ENCODE results near the gene GRK3.

GRK3 gene

DNA sequence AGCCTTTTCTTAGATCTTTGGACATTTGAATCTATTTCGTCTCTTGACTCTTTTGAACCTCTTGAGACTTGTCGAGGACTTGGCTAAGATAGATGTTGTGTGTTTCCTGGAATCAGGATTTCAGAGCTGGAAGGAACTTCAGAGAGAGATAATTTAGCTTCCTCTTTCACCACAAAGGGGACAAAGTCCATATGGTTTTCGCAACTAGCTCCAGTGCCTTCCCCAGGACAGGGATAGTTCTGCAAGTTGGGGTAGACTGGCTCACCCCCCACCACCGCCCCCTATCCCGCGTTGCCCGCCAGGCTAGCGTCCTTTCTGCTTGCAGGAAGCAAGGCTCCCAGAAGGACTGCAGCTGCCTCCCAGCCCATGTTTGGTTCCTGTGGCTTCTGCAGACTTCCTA is 101.8 kb downstream of the GRK3 start:
- Histone ChIP-seq H3K27me3 (no peaks in the 10 kb centered on the region), H3K4me3 (no peak overlapping the region), H3K36me3 (no peaks in the 10 kb centered on the region), H3K27ac (no peak overlapping the region), H3K4me1 (no peaks in the 10 kb centered on the region), H3K9me3 (no peaks in the 10 kb centered on the region)
- intact Hi-C loops (cut with DNase I; ENCODE audit: low total_unique reads): no loop called here
- TF ChIP-seq, protein P1, sequence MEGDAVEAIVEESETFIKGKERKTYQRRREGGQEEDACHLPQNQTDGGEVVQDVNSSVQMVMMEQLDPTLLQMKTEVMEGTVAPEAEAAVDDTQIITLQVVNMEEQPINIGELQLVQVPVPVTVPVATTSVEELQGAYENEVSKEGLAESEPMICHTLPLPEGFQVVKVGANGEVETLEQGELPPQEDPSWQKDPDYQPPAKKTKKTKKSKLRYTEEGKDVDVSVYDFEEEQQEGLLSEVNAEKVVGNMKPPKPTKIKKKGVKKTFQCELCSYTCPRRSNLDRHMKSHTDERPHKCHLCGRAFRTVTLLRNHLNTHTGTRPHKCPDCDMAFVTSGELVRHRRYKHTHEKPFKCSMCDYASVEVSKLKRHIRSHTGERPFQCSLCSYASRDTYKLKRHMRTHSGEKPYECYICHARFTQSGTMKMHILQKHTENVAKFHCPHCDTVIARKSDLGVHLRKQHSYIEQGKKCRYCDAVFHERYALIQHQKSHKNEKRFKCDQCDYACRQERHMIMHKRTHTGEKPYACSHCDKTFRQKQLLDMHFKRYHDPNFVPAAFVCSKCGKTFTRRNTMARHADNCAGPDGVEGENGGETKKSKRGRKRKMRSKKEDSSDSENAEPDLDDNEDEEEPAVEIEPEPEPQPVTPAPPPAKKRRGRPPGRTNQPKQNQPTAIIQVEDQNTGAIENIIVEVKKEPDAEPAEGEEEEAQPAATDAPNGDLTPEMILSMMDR (IDR thresholded peaks at IDR 0.05): no peak
- DNase-seq: peak; percentile 55 to 72

DNA sequence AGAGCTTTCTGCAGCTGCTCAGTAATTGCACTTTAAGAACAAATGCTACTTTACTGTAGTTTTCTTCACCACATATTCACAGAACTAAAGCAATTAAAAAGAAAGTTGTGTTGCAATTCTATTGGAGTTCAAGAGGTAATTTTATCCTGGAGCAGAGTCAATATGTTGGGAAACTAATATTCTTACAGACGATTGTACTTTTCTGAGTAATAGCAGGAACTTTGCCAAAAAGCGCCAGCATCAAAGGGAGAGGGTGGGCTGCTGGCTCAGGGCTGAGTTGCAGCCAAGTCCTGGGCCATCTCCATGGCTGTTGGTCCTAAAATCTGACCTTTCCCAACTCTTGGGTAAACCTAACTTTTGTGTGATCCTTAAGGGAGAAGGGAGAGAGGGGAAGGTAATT is 104.0 kb downstream of the GRK3 start:
- no peak overlapping the region for H3K4me3 ChIP-seq
- no peaks in the 10 kb centered on the region for H3K27me3 ChIP-seq
- DNase-seq: no peak
- intact Hi-C loops (cut with DNase I; ENCODE audit: low total_unique reads): no loop called here
- TF ChIP-seq, protein P1 (IDR thresholded peaks at IDR 0.05): no peak
- H3K36me3 ChIP-seq: no peaks in the 10 kb centered on the region
- H3K27ac ChIP-seq: no peak overlapping the region
- no peaks in the 10 kb centered on the region for H3K9me3 ChIP-seq
- H3K4me1 ChIP-seq: no peaks in the 10 kb centered on the region

DNA sequence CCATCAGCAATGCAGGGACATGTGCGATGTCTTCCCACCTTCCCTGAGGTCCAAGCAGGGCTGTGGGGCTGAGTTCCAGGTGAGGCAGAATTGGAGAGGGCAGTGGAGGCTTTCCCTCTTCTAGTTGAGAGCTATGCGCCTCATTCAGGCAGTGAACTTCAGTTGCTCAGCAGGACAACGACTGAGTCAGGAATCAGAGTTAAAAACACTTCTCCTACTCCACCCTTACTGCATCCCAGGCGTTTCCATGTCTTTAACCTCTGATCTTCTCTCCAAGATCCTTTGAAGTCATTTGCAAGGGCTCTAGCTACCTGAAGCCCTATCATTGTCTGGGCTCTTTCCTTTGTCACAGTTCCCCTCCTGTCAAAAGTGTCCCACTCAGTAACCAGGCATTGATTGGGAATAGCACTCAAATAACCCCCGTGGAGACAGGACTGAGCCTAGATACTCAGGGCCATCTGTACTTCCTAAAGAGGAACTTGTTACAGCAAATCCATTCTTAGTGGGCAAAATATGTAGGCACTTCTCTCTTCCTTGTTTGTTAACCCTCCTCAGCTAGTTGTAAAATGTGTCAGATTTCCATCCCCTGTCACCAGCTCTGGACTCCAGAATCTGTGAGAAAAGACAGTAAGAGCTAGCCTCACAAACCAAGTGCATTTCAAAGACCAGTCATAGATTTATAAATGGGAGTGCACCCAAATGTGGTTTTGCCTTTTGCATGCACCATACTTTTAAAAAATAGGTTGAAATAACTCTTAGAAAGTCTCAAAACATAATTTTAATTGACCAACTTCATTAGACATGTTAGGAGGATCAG is 105.0 kb downstream of the GRK3 start:
- no peaks in the 10 kb centered on the region for H3K9me3 ChIP-seq
- no peaks in the 10 kb centered on the region for H3K27me3 ChIP-seq
- H3K36me3 ChIP-seq: no peaks in the 10 kb centered on the region
- H3K27ac ChIP-seq: no peak overlapping the region
- H3K4me3 ChIP-seq: no peak overlapping the region
- DNase-seq: no peak
- intact Hi-C loops (cut with DNase I; ENCODE audit: low total_unique reads): no loop called here
- no peaks in the 10 kb centered on the region for H3K4me1 ChIP-seq
- TF ChIP-seq, protein P1 (IDR thresholded peaks at IDR 0.05): no peak

DNA sequence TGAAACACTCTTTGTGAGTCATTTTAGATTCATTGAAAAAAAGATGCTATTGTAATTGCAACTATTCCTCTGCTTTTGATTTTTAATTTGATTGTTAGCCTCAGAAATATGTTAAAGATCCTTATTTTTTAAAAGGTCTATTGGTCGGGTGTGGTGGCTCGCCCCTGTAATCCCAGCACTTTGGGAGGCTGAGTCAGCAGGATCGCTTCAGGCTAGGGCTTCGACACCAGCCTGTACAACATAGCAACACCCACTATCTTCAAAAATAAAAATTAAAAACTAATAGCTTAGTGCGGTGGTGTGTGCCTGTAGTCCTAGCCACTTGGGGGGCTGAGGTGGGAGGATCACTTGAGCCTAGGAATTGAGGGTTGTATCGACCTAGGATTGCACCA is 105.6 kb downstream of the GRK3 start:
- H3K27ac ChIP-seq: no peak overlapping the region
- intact Hi-C loops (cut with DNase I; ENCODE audit: low total_unique reads): no loop called here
- H3K4me1 ChIP-seq: no peaks in the 10 kb centered on the region
- no peak for DNase-seq
- H3K27me3 ChIP-seq: no peaks in the 10 kb centered on the region
- peaks cover 0 to under 1% (median 0%) of the 10 kb centered on the region in 3 donors for H3K36me3 ChIP-seq
- H3K9me3 ChIP-seq: no peaks in the 10 kb centered on the region
- TF ChIP-seq, protein P1 (IDR thresholded peaks at IDR 0.05): no peak
- no peak overlapping the region for H3K4me3 ChIP-seq

DNA sequence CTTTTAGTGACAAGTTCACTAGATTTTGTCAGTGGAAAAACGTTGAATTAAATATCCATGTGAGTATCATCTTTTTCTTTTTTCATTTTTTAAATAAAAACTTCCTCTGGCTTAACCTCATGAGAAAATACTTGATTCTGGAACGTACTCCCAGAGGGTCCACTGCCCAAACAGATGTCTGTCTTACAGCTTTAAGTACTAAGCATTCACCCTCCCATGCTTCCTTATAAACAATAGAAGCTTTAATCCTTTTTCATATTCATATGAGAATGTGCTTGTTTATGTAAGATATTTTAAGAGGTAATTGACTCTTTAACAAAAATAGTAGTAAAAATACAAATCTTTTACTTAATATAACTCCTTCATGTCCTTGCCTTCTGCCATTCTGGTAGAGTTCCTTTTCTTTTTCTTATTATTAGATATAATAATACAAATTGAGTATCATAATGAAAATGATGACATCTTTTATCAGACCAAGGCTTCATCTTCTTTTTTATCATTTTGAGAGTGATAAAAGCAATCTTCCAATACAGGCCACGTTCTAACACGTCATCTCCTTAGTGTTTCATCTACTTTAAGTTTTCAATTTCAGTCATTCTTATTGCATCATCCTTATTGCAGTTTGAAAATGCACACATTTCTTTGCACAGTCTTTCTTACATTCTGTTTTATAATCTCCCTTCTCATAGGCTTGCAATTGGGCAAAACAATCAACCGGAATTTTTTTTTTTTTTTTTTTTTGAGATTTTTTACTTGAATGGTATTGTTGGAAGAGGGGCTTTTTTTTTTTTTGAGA is 108.0 kb downstream of the GRK3 start:
- H3K27ac ChIP-seq: no peak overlapping the region
- TF ChIP-seq, protein P1 (IDR thresholded peaks at IDR 0.05): no peak
- no peak overlapping the region for H3K4me3 ChIP-seq
- peaks cover 0 to 4% (median 0%) of the 10 kb centered on the region in 3 donors for H3K36me3 ChIP-seq
- H3K27me3 ChIP-seq: no peaks in the 10 kb centered on the region
- H3K4me1 ChIP-seq: no peaks in the 10 kb centered on the region
- DNase-seq: no peak
- no peaks in the 10 kb centered on the region for H3K9me3 ChIP-seq
- intact Hi-C loops (cut with DNase I; ENCODE audit: low total_unique reads): no loop called here
